H54 (cell line): ENCODE data around the gene B4GALT1.
"Not testable (repeated sequence)": the region's sequence is repeated elsewhere in the genome, so short reads cannot be mapped to it uniquely, and the experiment has no call there.

Experiments
- DNase-seq: peaks from one replicate; pipeline ENCODE4 v3.0.0; 2011; ENCODE audit warnings: low spot score, mixed read lengths; ENCODE audit not compliant: insufficient read length
- FAIRE-seq: peaks from 3 replicates; lab custom pipeline; 2011; peaks lifted over from hg19 to GRCh38; lab: Jason Lieb, UNC
- POLR2A ChIP-seq: IDR thresholded peaks from 2 replicates; pipeline ENCODE4 v1.6.1; 2011; ENCODE audit warnings: low read depth, mild to moderate bottlenecking, low read length

Gene B4GALT1

DNA sequence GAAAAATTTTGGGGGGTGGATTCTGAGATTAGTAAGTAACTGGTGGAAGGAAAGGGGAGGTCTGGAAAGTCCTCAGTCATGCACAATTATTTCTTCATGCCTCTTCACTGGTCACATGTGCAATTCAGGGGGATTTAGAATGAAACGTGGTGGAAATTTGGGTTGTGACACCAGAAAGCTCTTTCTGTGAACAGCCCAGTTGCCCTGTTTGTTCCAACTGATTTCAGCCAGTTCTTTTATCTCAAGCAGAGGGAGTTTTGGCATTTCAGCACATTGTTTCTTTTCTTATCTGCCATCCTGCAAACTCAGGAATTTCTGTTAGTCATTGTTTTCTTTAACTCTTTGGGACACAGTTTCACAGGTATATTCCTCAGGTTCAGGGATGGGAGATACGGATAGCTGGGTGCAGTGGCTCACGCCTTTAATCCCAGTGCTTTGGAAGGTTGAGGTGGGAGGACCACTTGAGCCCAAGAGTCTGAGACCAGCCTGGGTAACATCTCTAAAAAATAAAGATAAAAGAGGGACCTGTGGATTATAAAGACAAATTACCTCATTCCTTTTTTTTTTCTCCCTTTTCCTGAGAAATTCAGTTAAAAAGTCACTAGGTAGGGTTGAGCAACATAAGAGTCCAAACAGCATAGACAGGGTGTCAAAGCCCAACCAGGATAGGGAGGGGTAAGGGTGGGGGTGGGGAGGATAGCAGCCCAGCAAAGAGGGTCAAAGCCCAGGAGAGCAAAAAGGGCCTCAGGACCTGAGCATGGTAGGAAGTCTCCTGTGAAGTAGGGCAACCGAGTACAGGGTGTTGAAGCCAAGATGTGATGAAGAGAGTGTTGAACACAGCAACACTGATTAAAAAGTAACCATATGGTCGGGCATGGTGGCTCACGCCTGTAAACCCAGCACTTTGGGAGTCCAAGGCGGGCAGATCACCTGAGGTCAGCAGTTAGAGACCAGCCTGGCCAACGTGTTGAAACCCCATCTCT is 5.4 kb upstream of the B4GALT1 start:
- no peak for TF ChIP-seq POLR2A
- no peak for FAIRE-seq
- DNase-seq, result no peak

DNA sequence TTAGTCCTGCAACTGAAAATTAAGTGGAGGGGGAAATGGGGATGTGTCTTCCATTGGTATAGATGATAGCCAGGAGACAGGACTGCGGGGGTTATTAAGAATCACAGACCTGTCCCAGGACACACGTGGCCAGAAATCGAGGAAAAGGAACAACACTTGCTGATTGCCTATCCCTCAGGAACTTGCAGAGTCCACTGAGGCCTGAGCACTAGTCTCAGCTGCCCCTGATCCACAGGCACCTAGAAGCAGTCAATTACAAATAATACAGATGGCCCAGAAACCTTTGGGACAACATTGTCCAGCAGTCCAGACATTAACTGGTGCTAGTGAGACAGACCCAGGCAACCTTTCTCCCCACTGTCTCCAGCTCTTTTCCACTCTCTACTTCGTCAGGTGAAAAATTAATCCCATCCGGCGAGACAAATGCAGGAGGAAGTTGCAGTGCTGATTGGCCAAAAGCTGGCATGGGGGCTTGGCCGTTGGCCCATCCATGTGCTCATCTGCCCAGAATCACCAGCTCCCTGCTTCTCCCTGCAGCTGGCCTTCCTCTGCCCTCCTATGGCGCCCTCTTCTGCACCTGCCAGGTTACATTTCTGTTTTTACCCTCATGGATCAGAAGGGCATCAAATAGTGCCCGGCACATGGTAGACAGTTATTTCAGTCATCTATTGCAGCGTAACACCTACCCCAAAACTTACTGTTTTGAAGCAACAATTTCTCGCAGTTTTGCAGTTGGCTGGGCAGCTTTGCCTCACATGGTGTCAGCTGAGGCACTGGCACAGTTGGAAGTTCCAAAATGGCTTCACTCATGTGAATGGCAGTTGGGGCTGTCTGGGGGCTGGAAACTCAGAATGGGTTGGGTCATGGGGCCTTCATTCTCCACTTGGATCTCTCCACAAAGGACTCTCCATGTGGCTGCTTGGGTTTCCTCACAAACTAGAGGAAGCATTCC is 3.6 kb upstream of the B4GALT1 start:
- DNase-seq, result no peak
- no peak for FAIRE-seq

DNA sequence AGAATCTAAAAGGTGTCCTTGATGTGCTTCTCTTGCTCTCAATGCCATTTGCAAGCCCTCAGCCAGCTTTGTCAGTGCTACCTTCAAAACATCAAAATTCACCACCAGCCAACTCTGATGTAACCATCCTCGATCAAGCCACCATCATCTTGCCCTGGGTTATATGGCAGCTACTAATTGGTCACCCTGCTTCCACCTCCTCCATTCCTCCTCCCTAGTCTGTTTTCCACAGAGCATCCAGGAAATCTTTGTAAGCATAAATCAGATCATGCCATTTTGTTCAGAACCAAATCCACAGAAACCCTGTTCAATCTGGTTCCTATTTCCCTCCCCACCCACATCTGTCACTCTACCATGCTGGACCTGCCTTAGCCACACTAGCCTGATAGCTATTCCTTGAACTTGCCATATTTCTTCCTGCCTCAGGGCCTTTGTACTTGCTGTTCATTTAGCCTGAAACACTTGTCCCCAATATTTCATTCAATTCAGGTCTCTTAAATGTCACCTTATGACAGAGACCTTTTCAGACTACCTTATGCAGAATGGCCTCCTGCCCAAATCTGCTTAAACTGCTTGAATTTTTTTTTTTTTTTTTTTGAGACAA is 1.9 kb upstream of the B4GALT1 start:
- DNase-seq (no peak), FAIRE-seq (no peak)
- no peak for TF ChIP-seq POLR2A

More for the DNA sequence above, 3.6 kb upstream of the B4GALT1 start:
- no peak for TF ChIP-seq POLR2A

DNA sequence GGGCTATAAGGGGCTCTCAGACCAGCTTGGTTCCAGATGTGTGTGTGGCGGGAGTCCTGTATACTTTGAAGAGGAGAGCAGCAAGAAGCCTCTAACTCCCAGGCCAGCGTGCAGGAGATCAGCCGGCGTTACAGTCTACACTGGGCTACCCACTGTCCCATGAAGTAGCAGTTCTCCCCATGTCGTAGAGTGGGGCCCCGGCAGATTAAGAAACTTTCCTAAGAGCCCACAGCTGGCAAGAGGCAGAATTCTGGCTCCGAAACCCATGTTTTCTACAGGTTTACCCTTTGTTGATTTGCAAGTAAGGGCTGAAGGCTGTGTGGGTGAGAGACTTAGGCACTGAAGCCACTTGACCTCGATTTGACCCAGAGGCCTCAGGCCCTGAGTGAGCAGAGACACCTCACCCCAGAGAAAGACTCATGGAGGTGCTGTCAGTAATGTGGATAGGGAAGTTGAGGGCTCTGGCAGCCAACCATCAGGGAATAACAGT is 881 bp upstream of the B4GALT1 start:
- no peak for FAIRE-seq
- no peak for DNase-seq
- TF ChIP-seq POLR2A, result no peak

DNA sequence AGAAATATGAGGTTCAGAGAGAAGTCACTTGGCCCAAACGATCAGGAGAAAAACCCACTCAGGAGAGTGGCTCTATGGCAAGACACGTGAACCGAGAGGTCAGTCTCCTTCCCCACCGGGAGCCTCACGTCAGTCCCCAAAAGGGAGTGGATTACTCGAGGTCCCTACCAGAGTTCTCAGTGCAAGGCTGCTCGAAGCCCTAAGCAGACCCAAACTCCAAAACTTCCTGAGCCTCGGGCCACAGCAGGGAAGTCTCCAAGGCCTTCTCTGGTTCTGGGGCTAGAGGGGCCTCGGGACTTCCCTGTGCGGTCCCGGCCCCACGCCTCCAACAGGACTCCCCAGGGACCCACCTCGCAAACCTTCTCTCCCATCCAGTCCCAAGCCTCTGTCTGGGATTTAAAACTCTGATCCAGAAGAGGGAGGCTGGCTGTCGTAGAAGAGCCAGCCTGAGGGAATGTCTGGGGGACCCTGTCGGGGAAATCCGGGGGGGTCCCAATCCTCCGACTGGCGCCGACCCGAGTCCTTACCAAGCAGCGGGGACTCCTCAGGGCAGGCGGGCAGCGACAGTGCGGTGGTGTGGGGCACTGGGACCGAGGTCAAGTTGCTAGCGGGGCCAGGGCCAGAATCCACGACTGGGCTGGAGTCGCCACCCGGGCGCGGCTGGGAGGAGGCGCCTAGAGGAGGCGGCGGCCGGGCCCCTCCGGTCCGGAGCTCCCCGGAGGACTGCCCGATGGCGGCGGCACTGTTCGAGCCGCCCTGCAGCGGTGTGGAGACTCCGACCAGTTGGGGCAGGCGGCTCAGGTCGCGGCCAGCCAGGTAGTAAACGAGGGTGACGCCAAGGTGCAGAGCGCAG is 679 bp downstream of the B4GALT1 start:
- no peak for TF ChIP-seq POLR2A
- FAIRE-seq (no peak), DNase-seq (no peak)

DNA sequence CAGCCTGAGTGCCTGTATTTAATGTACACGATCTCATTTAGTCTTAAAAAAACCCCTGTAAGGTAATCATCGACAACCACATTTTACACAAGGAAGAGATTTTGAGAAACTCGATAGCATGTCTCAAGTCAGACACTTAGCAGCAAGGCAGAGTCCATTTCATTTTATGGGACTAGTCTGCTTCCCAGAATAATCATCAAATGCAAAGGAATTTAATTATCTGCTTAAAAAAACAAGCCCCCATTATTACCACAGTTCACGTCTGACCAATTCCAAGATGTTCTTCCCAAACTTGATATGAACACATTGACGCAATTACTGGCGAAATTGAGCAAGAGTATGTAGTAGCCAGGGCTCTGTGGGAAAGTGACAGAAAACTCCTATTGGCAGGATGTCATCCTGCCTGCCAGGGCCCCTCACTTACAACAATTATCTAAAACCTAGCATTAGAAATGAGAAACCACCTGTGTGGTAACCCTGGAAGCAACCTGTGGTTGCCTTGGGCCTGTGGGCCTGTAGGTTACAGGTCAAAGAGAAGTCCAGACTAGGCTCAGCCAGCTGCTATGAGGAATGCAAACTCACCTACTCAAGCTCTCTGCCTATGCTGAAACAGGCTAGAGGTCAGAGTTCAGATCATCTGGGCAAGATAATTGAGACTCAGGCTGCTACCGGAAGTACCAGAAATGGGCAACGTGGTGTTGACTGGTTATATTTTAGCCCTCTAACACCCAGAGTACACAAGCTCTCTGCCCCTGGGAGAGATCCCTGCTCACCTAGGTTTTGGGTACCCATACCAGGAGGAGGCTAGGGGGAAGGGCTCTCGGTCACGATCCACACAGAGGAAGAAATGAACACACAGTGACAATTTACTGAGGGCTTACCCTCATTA is 1.6 kb downstream of the B4GALT1 start:
- no peak for FAIRE-seq
- no peak for TF ChIP-seq POLR2A
- DNase-seq, result no peak

DNA sequence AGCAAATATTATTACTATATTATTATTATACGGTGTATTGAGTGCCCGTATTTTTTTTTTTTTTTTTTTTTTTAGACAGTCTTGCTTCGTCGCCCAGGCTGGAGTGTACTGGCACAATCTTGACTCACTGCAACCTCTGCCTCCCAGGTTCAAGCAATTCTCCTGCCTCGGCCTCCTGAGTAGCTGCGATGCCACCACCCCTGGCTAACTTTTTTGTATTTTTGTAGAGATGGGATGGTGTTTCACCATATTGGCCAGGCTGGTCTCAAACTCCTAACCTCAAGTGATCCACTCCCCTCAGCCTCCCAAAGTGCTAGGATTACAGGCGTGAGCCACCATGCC is 2.2 kb downstream of the B4GALT1 start:
- not testable (repeated sequence) for DNase-seq, FAIRE-seq

DNA sequence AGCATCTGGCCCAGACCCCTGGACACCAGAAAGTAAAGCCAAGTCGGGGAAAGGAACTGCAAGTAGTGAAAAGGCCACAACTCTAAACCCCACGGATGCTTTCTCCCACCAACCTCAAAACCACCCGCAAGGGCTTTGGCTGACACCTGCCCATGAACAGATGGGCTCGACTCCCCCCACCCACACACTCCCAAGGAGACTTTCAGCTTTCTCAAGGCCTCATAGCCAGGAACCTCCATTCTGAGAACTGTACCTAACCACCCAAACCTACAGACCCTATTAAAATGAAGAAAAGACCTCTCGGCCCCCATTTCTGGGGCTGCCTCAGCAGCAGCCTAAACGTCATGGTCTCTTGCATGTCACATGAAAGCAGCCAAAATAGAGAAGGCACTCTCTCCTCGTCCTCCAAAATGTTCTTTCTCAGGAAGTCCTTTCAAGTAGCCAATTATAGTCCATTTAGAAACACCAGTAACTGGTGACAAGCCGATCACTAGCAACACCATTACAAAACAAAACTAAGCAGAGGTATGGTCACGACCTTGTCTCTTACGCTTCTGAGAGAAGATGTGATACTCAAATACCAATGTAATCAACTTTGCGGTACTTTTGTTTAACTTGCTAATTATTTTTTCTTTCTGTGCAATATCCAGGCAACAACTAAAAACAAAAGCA is 2.9 kb downstream of the B4GALT1 start:
- FAIRE-seq (no peak), DNase-seq (no peak)
- no peak for TF ChIP-seq POLR2A

DNA sequence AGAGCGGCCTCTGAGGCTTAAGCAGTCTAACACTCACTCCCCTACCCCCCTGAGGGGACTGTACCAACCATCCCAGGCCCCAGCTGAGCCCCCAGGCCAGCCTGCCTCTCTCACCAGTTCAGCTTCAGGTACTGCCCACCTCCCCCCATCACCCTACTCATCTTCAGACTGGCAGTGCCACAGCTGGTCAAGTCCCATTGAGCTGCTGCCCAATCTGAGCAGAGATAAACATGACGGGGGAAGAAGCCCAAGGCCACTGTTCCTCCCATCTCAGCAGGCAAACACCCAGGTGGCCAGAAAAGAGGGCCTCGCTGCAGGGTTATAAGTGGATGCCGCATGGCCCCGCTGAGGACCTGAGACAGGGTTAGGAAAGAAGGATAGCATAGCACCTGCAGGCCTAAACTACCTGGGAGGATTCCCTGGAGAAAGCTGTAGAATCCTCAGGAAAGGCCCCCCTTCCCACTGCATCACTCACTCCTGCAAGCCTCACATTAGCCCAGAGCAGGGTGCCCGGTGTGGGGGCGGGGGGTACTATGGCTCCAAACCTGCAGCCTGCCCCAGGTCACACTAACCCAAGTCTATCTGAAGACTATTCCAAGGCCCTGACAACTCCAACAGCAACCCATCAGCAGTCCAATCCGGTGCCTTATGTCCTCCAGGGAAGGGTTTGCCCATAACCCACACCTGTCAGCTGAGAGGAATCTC is 3.6 kb downstream of the B4GALT1 start:
- FAIRE-seq, result no peak
- DNase-seq, result no peak
- TF ChIP-seq POLR2A, result no peak

DNA sequence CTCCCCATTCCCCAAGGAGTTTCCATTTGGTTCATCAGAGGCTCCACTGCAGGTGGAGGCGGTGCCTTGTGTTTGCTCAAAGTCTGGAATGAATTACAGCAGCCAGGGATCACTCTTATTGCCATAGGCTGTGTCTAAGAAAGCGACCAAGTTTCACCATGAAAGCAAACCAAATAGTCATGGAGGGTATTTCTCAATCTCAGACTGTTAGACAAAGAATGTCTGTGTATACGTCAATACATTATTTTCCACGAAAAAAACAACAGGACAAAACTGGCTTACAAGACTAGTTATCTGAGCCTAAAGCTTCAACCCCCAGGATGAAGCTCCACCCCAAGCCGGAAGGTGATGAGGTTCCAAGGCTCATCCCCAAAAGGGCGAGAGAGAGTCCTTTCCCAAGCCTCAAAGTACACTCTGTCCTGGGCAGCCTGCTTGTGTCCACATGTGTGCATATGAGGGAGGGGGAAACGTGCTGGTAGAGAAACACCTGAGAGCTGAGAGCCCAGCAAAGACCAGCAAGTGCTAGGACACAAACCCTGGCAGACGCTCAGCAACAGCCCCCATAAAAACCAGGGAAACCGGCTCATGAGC is 4.3 kb downstream of the B4GALT1 start:
- DNase-seq (no peak), FAIRE-seq (no peak)
- TF ChIP-seq POLR2A, result no peak

DNA sequence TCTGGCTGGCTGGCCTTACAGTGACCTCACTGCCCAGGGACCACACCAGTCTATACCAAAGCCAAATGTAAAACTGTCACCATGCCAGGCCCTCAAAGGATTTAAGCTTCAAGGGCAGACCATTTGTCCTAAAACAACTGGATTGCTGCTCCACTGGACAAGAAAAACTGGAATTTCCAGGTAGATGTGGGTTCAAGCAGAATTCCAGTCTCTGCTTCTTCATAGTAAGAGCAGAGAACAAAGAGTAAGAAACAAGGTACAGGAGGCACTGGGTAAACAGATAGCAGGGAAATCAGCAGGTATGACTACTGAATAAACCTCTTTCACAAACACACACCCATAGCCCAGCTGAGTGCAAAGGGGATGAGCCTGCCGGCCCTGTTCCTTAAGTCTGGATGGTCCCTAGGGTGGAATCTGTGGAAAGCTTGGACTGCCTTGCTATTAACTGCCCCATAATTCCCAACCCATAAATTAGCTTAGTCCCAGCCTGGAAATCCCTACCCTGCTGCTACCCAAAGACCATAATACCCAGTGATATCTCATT is 5.5 kb downstream of the B4GALT1 start:
- TF ChIP-seq POLR2A, result no peak
- FAIRE-seq, result no peak
- DNase-seq, result no peak
